Tibial nerve (tissue), 4 donors: ENCODE results near the gene JARID2. TPM values are rescaled to one million over a fixed set of nuclear protein-coding genes. Genes with fewer than 3 reads are reported as not detected.

Experiments
- DNase-seq, 2 donors: peaks; one replicate each; pipeline ENCODE4 v3.0.0-alpha.2; 2019; ENCODE audit warnings: low spot score in 2 of 2
- H3K27ac ChIP-seq, 4 donors: fragments of 200-600 bp; sonication (generic) in 3 of 4; one replicate each; pipeline ENCODE4 v1.5.1; 2017 to 2019; ENCODE audit warnings: mild to moderate bottlenecking in 1 of 4
- H3K27me3 ChIP-seq, 2 donors: fragments of 200-600 bp; sonication (generic) in 1 of 2; one replicate each; pipeline versions ENCODE4 v1.5.1 to v1.6.0; 2017 to 2019
- H3K36me3 ChIP-seq, 3 donors: fragments of 200-600 bp; sonication (generic); one replicate each; pipeline ENCODE4 v1.5.1; 2018 to 2019
- H3K4me1 ChIP-seq, 4 donors: fragments of 200-600 bp; sonication (generic) in 3 of 4; one replicate each; pipeline ENCODE4 v1.5.1; 2017 to 2019
- H3K4me3 ChIP-seq, 4 donors: fragments of 200-600 bp; sonication (generic) in 3 of 4; one replicate each; pipeline ENCODE4 v1.5.1; 2017 to 2019; ENCODE audit warnings: mild to moderate bottlenecking in 1 of 4, moderate library complexity in 1 of 4
- H3K9me3 ChIP-seq, 4 donors: fragments of 200-600 bp; sonication (generic) in 3 of 4; one replicate each; pipeline ENCODE4 v1.5.1; 2017 to 2019
- CTCF ChIP-seq, 5 experiments: fragments of 200-600 bp in 3 of 5; fragments of 450-650 bp in 2 of 5; sonication (generic) in 3 of 5; IDR thresholded peaks; one replicate each; pipeline ENCODE4 v1.5.1; 2016 to 2019; ENCODE audit warnings: antibody characterized with exemption in 5 of 5, mild to moderate bottlenecking in 3 of 5, moderate library complexity in 2 of 5
- EP300 ChIP-seq, 2 donors: sonication (generic); formaldehyde crosslinking; IDR thresholded peaks; one replicate each; pipeline ENCODE4 v1.6.1; 2017; ENCODE audit warnings: antibody characterized with exemption in 2 of 2, mild to moderate bottlenecking in 1 of 2
- POLR2A ChIP-seq, 2 donors: fragments of 450-650 bp; IDR thresholded peaks; one replicate each; pipeline ENCODE4 v1.6.1; 2017; ENCODE audit warnings: antibody characterized with exemption in 2 of 2, mild to moderate bottlenecking in 2 of 2, moderate library complexity in 2 of 2
- WGBS, 2 donors: methylation state at CpG; one replicate each; pipeline ENCODE4 v1.1.5; 2018; 5-methylcytosine and 5-hydroxymethylcytosine counted together
- total RNA-seq, 4 donors: library from RNA; depleted of rRNA; stranded (reverse); fragments of >200 nt; gene quantifications; one replicate each; pipeline ENCODE4 v1.1.0, GENCODE V29; 2016

The JARID2 gene
- total RNA-seq, 4 donors from 2014 or later = 9.0 to 26.1 (median 9.8) TPM

GRCh38 chr6:15376900-15377487 is 131.1 kb downstream of the JARID2 start:
- Histone ChIP-seq H3K27me3 (no peaks in the 10 kb centered on the region), H3K4me3 (no peak overlapping the region), H3K36me3 (no peaks in the 10 kb centered on the region), H3K27ac (no peak overlapping the region), H3K9me3 (no peaks in the 10 kb centered on the region), H3K4me1 (peaks cover 0 to 33% (median 6%) of the 10 kb centered on the region in 4 donors)
- 90 to 91% methylated on average over 5 of the region's 5 CpGs for WGBS, 2 donors
- no peak for DNase-seq
- TF ChIP-seq EP300 (IDR thresholded peaks at IDR 0.05) (no peak), CTCF (IDR thresholded peaks at IDR 0.05) (no peak)

- H3K4me1 ChIP-seq = peaks cover 0 to 33% (median 6%) of the 10 kb centered on the region in 4 donors
- H3K27me3 ChIP-seq = no peaks in the 10 kb centered on the region
- WGBS, 2 donors = 67 to 75% methylated on average over 1 of the region's 1 CpG
- TF ChIP-seq POLR2A (IDR thresholded peaks at IDR 0.05) (no peak), EP300 (IDR thresholded peaks at IDR 0.05) (no peak), CTCF (IDR thresholded peaks at IDR 0.05) (no peak)
- H3K27ac ChIP-seq = no peak overlapping the region
- DNase-seq = no peak
- no peaks in the 10 kb centered on the region for H3K9me3 ChIP-seq
- H3K36me3 ChIP-seq = no peaks in the 10 kb centered on the region
- H3K4me3 ChIP-seq = no peak overlapping the region
Observed at GRCh38 chr6:15378272-15378671, 132.4 kb downstream of the JARID2 start.

GRCh38 chr6:15378866-15379265 is 133.0 kb downstream of the JARID2 start:
- peaks cover 0 to 31% (median 6%) of the 10 kb centered on the region in 4 donors for H3K4me1 ChIP-seq
- no peak for DNase-seq
- no peaks in the 10 kb centered on the region for H3K36me3 ChIP-seq
- H3K9me3 ChIP-seq = no peaks in the 10 kb centered on the region
- no peak overlapping the region for H3K4me3 ChIP-seq
- TF ChIP-seq POLR2A (IDR thresholded peaks at IDR 0.05) = no peak
- no peak for TF ChIP-seq CTCF (IDR thresholded peaks at IDR 0.05)
- no peak for TF ChIP-seq EP300 (IDR thresholded peaks at IDR 0.05)
- 68 to 71% methylated on average over 4 of the region's 4 CpGs for WGBS, 2 donors
- H3K27ac ChIP-seq = no peak overlapping the region
- H3K27me3 ChIP-seq = no peaks in the 10 kb centered on the region

- no peak for TF ChIP-seq CTCF (IDR thresholded peaks at IDR 0.05)
- no peak for TF ChIP-seq EP300 (IDR thresholded peaks at IDR 0.05)
- TF ChIP-seq POLR2A (IDR thresholded peaks at IDR 0.05) = no peak
- Histone ChIP-seq H3K27me3 (no peaks in the 10 kb centered on the region), H3K4me3 (no peak overlapping the region), H3K36me3 (no peaks in the 10 kb centered on the region), H3K9me3 (no peaks in the 10 kb centered on the region), H3K4me1 (peaks cover 0 to 28% (median 10%) of the 10 kb centered on the region in 4 donors), H3K27ac (no peak overlapping the region)
- 39 to 46% methylated on average over 4 of the region's 4 CpGs for WGBS, 2 donors
- DNase-seq = no peak
Observed at GRCh38 chr6:15380351-15380750, 134.5 kb downstream of the JARID2 start.

- H3K4me1 ChIP-seq = peaks cover 0 to 32% (median 7%) of the 10 kb centered on the region in 4 donors
- no peak for DNase-seq
- H3K27ac ChIP-seq = no peak overlapping the region
- no peaks in the 10 kb centered on the region for H3K27me3 ChIP-seq
- WGBS, 2 donors = 83 to 87% methylated on average over 7 of the region's 7 CpGs
- TF ChIP-seq POLR2A (IDR thresholded peaks at IDR 0.05) = no peak
- no peak for TF ChIP-seq CTCF (IDR thresholded peaks at IDR 0.05)
- no peak for TF ChIP-seq EP300 (IDR thresholded peaks at IDR 0.05)
- no peaks in the 10 kb centered on the region for H3K9me3 ChIP-seq
- no peak overlapping the region for H3K4me3 ChIP-seq
- H3K36me3 ChIP-seq = no peaks in the 10 kb centered on the region
Observed at GRCh38 chr6:15382089-15382488, 136.2 kb downstream of the JARID2 start.
